Measurements from ENCODE around the gene NEAT1.

NEAT1 gene

DNA sequence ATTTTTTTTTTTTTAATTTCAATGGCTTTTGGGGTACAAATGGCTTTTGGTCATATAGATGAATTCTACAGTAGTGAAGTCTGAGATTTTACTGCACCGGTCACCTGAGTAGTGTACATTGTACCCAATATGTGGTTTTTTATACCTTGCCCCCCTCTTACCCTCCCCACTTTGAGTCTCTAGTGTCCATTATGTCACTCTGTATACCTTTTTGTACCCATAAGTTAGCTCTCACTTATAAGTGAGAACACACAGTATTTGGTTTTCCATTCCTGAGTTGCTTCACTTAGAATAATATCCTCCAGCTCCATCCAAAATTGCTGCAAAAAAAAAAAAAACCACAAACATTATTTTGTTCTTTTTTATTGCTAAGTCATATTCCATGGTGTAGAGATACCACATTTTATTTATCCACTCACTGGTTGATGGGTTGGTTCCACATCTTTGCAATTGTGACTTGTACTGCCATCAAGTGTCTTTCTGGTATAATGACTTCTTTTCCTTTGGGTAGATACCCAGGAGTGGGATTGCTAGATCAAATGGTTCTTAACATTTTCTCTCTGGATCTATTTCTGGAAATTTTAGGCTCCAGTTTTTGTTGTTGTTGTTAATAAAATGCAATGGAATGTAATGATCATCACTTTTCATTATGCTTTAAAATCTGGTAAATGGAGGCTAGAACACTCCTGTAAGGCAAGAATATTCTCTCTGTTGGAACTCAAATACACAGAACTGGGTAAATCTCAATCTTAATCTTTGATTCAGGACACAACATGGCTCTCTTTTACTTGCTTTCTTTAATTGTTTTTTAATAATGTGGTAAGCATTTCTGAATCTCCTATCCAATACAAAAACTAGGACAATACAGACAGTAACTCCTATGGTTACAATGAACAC is 10.3 kb downstream of the NEAT1 start:
- H3K27ac ChIP-seq (ENCODE audit: low read length): peak overlapping the region; percentile 100; the same call in 1 of the 2 replicates

DNA sequence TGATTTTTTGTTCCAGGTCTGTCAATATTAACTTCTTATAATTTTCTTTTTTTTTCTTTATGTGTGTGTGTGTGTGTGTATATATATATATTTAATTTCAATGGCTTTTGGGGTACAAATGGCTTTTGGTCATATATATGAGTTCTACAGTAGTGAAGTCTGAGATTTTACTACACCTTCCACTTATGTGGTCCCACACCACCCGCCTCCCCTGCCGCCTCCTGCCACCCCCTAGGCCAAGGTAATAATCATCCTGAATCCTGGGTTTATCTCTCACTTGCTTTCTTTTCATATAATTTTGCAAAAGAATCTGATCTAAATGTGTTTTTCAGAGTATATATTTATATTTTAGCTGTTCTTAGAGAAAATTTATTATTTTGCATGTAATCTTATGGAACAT is 11.1 kb downstream of the NEAT1 start:
- Histone ChIP-seq H4K20me1 (ENCODE audit: insufficient read depth, low read length) (peaks cover 7% of the 10 kb centered on the region), H3K4me1 (ENCODE audit: low read length) (peaks cover 79% of the 10 kb centered on the region), H3K36me3 (replicated peaks; ENCODE audit: insufficient read depth, low read length) (no peaks in the 10 kb centered on the region), H3K4me3 (ENCODE audit: low read length) (no peak overlapping the region), H2AFZ (ENCODE audit: low read length) (no peak overlapping the region), H3K79me2 (ENCODE audit: low read length) (peaks cover 93% of the 10 kb centered on the region), H3K4me2 (ENCODE audit: low read depth, low read length) (no peak overlapping the region), H3K9ac (ENCODE audit: low read length) (no peak overlapping the region), H3K27me3 (replicated peaks; ENCODE audit: insufficient read depth, low read length) (no peaks in the 10 kb centered on the region), H3K9me3 (replicated peaks; ENCODE audit: insufficient read depth, low read length) (no peaks in the 10 kb centered on the region), H3K27ac (ENCODE audit: low read length) (peak overlapping the region; percentile 22; the same call in 1 of the 2 replicates), H3K9me2 (replicated peaks; ENCODE audit: insufficient read depth, low read length) (no peaks in the 10 kb centered on the region), H3F3A (ENCODE audit: insufficient read depth, low read length) (peaks cover 97% of the 10 kb centered on the region)
- TF ChIP-seq EZH2phosphoT487 (IDR thresholded peaks at IDR 0.05; ENCODE audit: low read length): no peak
- TF ChIP-seq, protein P1, sequence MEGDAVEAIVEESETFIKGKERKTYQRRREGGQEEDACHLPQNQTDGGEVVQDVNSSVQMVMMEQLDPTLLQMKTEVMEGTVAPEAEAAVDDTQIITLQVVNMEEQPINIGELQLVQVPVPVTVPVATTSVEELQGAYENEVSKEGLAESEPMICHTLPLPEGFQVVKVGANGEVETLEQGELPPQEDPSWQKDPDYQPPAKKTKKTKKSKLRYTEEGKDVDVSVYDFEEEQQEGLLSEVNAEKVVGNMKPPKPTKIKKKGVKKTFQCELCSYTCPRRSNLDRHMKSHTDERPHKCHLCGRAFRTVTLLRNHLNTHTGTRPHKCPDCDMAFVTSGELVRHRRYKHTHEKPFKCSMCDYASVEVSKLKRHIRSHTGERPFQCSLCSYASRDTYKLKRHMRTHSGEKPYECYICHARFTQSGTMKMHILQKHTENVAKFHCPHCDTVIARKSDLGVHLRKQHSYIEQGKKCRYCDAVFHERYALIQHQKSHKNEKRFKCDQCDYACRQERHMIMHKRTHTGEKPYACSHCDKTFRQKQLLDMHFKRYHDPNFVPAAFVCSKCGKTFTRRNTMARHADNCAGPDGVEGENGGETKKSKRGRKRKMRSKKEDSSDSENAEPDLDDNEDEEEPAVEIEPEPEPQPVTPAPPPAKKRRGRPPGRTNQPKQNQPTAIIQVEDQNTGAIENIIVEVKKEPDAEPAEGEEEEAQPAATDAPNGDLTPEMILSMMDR (IDR thresholded peaks at IDR 0.05; ENCODE audit: low read length): no peak
- no peak for TF ChIP-seq EZH2 (optimal IDR thresholded peaks at IDR 0.05; ENCODE audit: low read depth, low read length)
- DNase-seq: no peak

More for the DNA sequence above, 10.3 kb downstream of the NEAT1 start:
- peaks cover 94% of the 10 kb centered on the region for H3K79me2 ChIP-seq (ENCODE audit: low read length)
- H3K9ac ChIP-seq (ENCODE audit: low read length): no peak overlapping the region
- no peaks in the 10 kb centered on the region for H3K9me2 ChIP-seq (replicated peaks; ENCODE audit: insufficient read depth, low read length)
- peaks cover 5% of the 10 kb centered on the region; the same call in 1 of the 2 replicates for H4K20me1 ChIP-seq (ENCODE audit: insufficient read depth, low read length)
- H3K27me3 ChIP-seq (replicated peaks; ENCODE audit: insufficient read depth, low read length): no peaks in the 10 kb centered on the region
- H3K4me3 ChIP-seq (ENCODE audit: low read length): no peak overlapping the region
- H3K36me3 ChIP-seq (replicated peaks; ENCODE audit: insufficient read depth, low read length): no peaks in the 10 kb centered on the region
- no peak overlapping the region for H2AFZ ChIP-seq (ENCODE audit: low read length)
- peaks cover 80% of the 10 kb centered on the region for H3K4me1 ChIP-seq (ENCODE audit: low read length)
- TF ChIP-seq EZH2 (optimal IDR thresholded peaks at IDR 0.05; ENCODE audit: low read depth, low read length): no peak
- TF ChIP-seq, protein P1 (IDR thresholded peaks at IDR 0.05; ENCODE audit: low read length): peak; percentile 37
- H3K4me2 ChIP-seq (ENCODE audit: low read depth, low read length): no peak overlapping the region
- peak; percentile 37 for DNase-seq
- no peaks in the 10 kb centered on the region for H3K9me3 ChIP-seq (replicated peaks; ENCODE audit: insufficient read depth, low read length)
- peaks cover 97% of the 10 kb centered on the region for H3F3A ChIP-seq (ENCODE audit: insufficient read depth, low read length)

DNA sequence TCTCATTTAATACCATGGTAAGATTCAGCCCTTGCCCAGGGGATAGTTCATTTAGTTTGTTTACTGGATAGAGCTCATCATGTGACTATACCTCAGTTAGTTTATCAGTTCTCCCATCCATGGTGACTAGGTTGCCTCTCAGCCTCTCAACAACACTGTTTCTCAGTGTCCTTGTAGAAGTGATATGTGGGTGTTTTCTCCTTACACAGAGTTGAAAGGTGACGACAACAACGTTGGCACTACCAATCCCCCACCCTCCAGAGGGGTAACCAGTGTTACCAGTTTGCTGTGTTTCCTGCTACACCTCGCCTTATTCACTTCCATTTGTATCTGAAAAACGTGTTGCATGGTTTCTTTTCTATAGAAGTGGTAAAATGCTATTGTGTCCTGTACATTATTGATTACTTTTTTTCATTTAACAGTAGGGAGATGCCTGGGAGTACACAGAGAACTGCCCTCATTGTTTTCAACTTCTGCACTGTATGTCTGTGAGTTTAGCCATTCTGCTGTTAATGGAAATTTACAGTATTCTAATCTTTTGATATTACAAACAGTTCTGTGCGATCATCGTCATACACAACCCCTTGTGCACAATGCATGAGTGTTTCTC is 11.6 kb downstream of the NEAT1 start:
- Histone ChIP-seq H3K27ac (ENCODE audit: low read length) (peak overlapping the region; percentile 22; the same call in 1 of the 2 replicates), H3K9me2 (replicated peaks; ENCODE audit: insufficient read depth, low read length) (no peaks in the 10 kb centered on the region), H3K79me2 (ENCODE audit: low read length) (peaks cover 93% of the 10 kb centered on the region), H3F3A (ENCODE audit: insufficient read depth, low read length) (peaks cover 97% of the 10 kb centered on the region), H4K20me1 (ENCODE audit: insufficient read depth, low read length) (peaks cover 7% of the 10 kb centered on the region), H2AFZ (ENCODE audit: low read length) (no peak overlapping the region), H3K27me3 (replicated peaks; ENCODE audit: insufficient read depth, low read length) (no peaks in the 10 kb centered on the region), H3K9me3 (replicated peaks; ENCODE audit: insufficient read depth, low read length) (no peaks in the 10 kb centered on the region), H3K4me3 (ENCODE audit: low read length) (no peak overlapping the region), H3K9ac (ENCODE audit: low read length) (no peak overlapping the region), H3K4me2 (ENCODE audit: low read depth, low read length) (no peak overlapping the region), H3K4me1 (ENCODE audit: low read length) (peaks cover 79% of the 10 kb centered on the region), H3K36me3 (replicated peaks; ENCODE audit: insufficient read depth, low read length) (no peaks in the 10 kb centered on the region)
- TF ChIP-seq EZH2 (optimal IDR thresholded peaks at IDR 0.05; ENCODE audit: low read depth, low read length) (no peak), EZH2phosphoT487 (IDR thresholded peaks at IDR 0.05; ENCODE audit: low read length) (no peak)
- TF ChIP-seq, protein P1 (IDR thresholded peaks at IDR 0.05; ENCODE audit: low read length): no peak
- no peak for DNase-seq
